NCI-H1436 treated with DMSO at 0.1 percent for 48 hours (cell line): Measurements from ENCODE around the gene ZNF273.
"Not testable (repeated sequence)": the region's sequence is repeated elsewhere in the genome, so short reads cannot be mapped to it uniquely, and the experiment has no call there.

ENCODE experiments used
- DNase-seq: peaks from one replicate; lab custom pipeline; 2025; lab: John Stamatoyannopoulos, UW

Gene ZNF273

DNA sequence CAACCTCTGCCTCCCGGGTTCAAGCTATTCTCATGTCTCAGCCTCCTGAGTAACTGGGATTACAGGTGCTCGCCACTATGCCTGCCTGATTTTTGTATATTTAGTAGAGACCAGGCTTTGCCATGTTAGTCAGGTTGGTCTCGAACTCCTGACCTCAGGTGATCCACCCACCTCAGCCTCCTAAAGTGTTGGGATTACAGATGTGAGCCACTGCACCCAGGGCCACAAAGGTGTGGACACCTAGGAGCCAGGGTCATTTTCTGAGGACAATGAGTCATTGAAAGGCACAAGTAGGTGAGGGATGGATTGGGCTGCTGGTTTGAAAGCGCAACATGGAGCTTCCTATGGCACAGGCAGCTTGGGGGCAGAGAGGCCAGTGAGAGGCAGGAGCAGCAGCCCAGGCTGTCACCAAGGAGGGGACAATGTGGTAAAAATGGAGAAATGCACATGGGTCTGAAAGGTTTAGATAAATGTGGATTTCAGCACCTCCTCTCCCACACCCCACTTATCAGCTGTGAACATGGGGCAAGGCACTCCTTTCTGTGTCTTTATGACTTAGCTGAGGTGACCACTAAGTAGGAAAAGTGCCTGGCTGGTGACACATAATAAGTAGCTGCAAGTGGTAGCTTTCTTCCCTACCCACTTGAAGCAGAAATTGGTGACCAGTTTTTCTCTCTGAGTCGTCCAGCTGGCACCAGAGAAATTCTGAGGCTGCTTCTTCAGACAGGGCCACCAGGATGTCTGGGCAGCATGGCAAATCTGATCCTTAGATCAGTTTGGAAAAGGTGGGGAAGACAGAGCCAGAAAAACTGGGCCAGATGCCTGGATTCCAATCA, 41.8 kb downstream of the ZNF273 start:
- not testable (repeated sequence) for DNase-seq

DNA sequence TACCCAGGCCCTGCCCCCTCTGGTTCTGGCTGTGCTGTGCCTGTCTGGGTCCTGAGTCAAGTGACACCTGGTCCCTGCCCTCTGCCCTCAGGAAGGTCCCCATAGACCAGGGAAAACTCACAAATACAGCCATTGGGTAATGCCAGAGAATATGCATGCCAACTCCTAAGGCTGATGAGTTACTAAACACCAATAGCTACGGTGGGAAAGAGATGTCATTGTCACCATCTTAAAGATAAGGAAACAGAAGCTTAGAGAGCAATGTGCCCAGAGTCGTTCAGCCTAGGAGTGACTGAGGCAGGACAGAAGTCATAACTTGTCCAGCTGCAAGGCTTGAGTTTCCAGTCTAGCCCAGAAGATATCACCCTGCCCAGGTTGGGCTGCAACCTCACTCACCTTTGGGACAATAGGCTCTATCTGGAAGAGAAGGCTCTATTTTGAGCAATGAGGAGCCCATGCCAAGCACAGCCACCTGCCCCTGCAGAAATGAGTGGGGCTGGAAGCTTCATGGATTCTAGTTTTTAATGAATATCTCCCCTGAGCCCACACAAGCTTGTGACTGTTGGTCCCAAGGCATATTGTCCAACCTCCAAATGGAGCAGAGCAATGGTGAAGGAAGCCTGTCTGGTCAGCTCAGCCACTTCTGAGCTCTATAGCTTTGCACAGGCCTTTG, 42.6 kb downstream of the ZNF273 start:
- DNase-seq: no peak

- no peak for DNase-seq
These were observed 43.7 kb downstream of the ZNF273 start for GRCh38 chr7:64946772-64947171.

- DNase-seq: no peak
These were observed 44.4 kb downstream of the ZNF273 start for GRCh38 chr7:64947252-64948000.

GRCh38 chr7:64948774-64949173, 45.7 kb downstream of the ZNF273 start:
- DNase-seq: not testable (repeated sequence)

DNA sequence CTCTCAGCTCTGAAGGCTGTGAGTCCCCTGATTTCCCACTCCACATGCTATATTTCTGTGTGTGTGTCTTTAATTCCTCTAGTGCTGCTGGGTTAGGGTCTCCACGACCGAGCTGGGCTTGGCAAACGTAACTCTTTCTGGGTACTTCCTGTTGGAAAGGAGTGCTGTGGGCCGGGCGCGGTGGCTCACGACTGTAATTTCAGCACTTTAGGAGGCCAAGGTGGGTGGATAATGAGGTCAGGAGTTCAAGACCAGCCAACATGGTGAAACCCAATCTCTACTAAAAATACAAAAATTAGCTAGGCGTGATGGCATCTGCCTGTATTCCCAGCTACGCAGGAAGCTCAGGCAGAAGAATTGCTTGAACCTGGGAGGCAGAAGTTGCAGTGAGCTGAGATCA, 47.6 kb downstream of the ZNF273 start:
- DNase-seq: not testable (repeated sequence)

GRCh38 chr7:64951250-64951848, 48.3 kb downstream of the ZNF273 start:
- no peak for DNase-seq

- peak; percentile 25 for DNase-seq
These were observed 56.1 kb downstream of the ZNF273 start for GRCh38 chr7:64959072-64959747.

DNA sequence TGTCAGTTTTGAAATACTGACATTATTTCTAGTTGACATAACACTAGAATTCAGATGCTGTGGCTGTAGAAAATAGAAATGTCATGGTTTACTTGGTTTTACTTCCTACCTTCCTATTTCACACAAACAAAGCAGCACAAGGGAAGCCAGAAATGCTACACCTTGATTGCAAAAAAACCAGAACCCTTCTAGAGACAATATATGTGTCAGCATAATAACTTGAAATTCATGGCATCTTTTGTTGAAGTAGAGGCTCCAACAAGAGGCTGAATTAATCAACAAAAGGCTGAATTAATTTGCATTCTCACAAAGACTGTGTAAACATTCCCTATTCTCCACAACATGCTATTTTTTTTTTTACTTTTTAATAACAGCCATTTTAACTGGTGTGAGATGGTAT, 62.5 kb downstream of the ZNF273 start:
- DNase-seq: no peak

GRCh38 chr7:64978497-64979203, 75.6 kb downstream of the ZNF273 start:
- no peak for DNase-seq
